Activated CD8-positive, alpha-beta T cell treated with anti-CD3 and anti-CD28 coated beads, Interleukin-2, amount 10 ng/mL, durations not matched to agents 7 days and 5 days (primary cell): ENCODE data around the gene TRIM59. TPM values are rescaled to one million over a fixed set of nuclear protein-coding genes. Genes with fewer than 3 reads are reported as not detected.

Source experiments
- ATAC-seq: fragments of 150-1000 bp; cut with Tn5 transposase; one replicate; pipeline ENCODE4 v1.10.0; 2021; ENCODE audit warnings: moderate library complexity
- CTCF ChIA-PET: fragments of 350-600 bp; sonication (Branson Sonifier 250); formaldehyde crosslinking; loops from one replicate; lab custom pipeline; 2021; ENCODE audit warnings: antibody characterized with exemption; lab: Charles Lee
- POLR2A ChIA-PET: fragments of 350-600 bp; sonication (Branson Sonifier 250); formaldehyde crosslinking; loops from one replicate; lab custom pipeline; 2021; ENCODE audit warnings: antibody characterized with exemption; lab: Charles Lee
- DNase-seq: peaks from one replicate; pipeline ENCODE4 v3.0.0-alpha.2; 2020
- H3K27ac Mint-ChIP-seq: one replicate; pipeline ENCODE4 v1.8.0; 2021; ENCODE audit warnings: mild to moderate bottlenecking, mixed read lengths
- H3K27me3 Mint-ChIP-seq: one replicate; pipeline ENCODE4 v1.8.0; 2021; ENCODE audit warnings: low read depth, mixed read lengths
- H3K36me3 Mint-ChIP-seq: one replicate; pipeline ENCODE4 v1.8.0; 2021; ENCODE audit warnings: low read depth, mixed read lengths
- H3K4me1 Mint-ChIP-seq: one replicate; pipeline ENCODE4 v1.8.0; 2021; ENCODE audit warnings: low read depth, mixed read lengths
- H3K4me3 Mint-ChIP-seq: one replicate; pipeline ENCODE4 v1.8.0; 2021; ENCODE audit warnings: mild to moderate bottlenecking, mixed read lengths
- H3K9me3 Mint-ChIP-seq: one replicate; pipeline ENCODE4 v1.8.0; 2022; ENCODE audit warnings: mixed read lengths; ENCODE audit not compliant: insufficient read depth
- microRNA-seq: library from miRNA; unstranded; fragments of <30 nt; microRNA quantifications from one replicate; pipeline ENCODE4 v1.2.0, GENCODE V29; 2022
- total RNA-seq, 2 experiments: library from RNA; stranded (reverse); gene quantifications; one replicate each; pipeline ENCODE4 v1.2.3, GENCODE V29; 2021

Gene TRIM59
- total RNA-seq, 2 experiments from 2014 or later: 51.2 to 53.5 TPM

- Mint-ChIP-seq H3K27ac (no peak overlapping the region), H3K4me3 (no peak overlapping the region), H3K9me3 (no peaks in the 10 kb centered on the region), H3K4me1 (peaks cover 26% of the 10 kb centered on the region), H3K36me3 (peaks cover 6% of the 10 kb centered on the region), H3K27me3 (no peaks in the 10 kb centered on the region)
- DNase-seq (no peak), ATAC-seq (no peak)
- CTCF ChIA-PET: interaction anchor here (1.1 kb wide), 1 partner anchor 11 kb away, joined by 3 read pairs; no protein-coding TSS in a partner anchor
- POLR2A ChIA-PET: no interaction called here
Measured at GRCh38 chr3:160393346-160394008, 56.1 kb downstream of the TRIM59 start.

GRCh38 chr3:160392798-160393197 lies 56.8 kb downstream of the TRIM59 start:
- Mint-ChIP-seq H3K27me3 (no peaks in the 10 kb centered on the region), H3K36me3 (peaks cover 6% of the 10 kb centered on the region), H3K4me1 (peaks cover 20% of the 10 kb centered on the region), H3K27ac (no peak overlapping the region), H3K4me3 (no peak overlapping the region), H3K9me3 (no peaks in the 10 kb centered on the region)
- ChIA-PET CTCF (no interaction called here), POLR2A (no interaction called here)
- ATAC-seq (no peak), DNase-seq (no peak)

- POLR2A ChIA-PET: interaction anchor here (0.8 kb wide), 1 partner anchor 59 kb away, joined by 3 read pairs; the partner anchor contains the start of gene TRIM59
- H3K36me3 Mint-ChIP-seq: peaks cover 6% of the 10 kb centered on the region
Measured at GRCh38 chr3:160390565-160391138, 58.9 kb downstream of the TRIM59 start.

More at GRCh38 chr3:160390565-160391138, 58.9 kb downstream of the TRIM59 start:
- no peaks in the 10 kb centered on the region for H3K27me3 Mint-ChIP-seq
- H3K27ac Mint-ChIP-seq: no peak overlapping the region
- no peak overlapping the region for H3K4me3 Mint-ChIP-seq
- H3K4me1 Mint-ChIP-seq: peaks cover 10% of the 10 kb centered on the region
- ATAC-seq: no peak
- H3K9me3 Mint-ChIP-seq: no peaks in the 10 kb centered on the region
- DNase-seq: no peak
- CTCF ChIA-PET: no interaction called here

Small RNAs within 50 kb of the gene (microRNA-seq; reads per million reads assigned to microRNA genes)
- gene MIR15B: 3,804 reads per million, percentile 90 among the genes with 10 or more reads in this experiment
- gene MIR16-2: 1,833 reads per million, percentile 86 among the genes with 10 or more reads in this experiment

Other genes with a start within 250 kb of the TRIM59 start
- not detected for gene C3orf80, start 224.4 kb downstream of the TRIM59 start, total RNA-seq
- gene IFT80, start 50.6 kb downstream of the TRIM59 start, total RNA-seq: 10 to 100 TPM; 27.5 to 29.7 TPM
- 100 to 1,000 TPM; 292 to 300 TPM for gene SMC4, start 50.1 kb downstream of the TRIM59 start, total RNA-seq
- 10 to 100 TPM; 36.7 to 46.3 TPM for gene KPNA4, start 115.8 kb upstream of the TRIM59 start, total RNA-seq
- gene ARL14, start 227.4 kb upstream of the TRIM59 start, total RNA-seq: not detected